ENCODE measurements around the gene ACSM3.

The ACSM3 gene

DNA sequence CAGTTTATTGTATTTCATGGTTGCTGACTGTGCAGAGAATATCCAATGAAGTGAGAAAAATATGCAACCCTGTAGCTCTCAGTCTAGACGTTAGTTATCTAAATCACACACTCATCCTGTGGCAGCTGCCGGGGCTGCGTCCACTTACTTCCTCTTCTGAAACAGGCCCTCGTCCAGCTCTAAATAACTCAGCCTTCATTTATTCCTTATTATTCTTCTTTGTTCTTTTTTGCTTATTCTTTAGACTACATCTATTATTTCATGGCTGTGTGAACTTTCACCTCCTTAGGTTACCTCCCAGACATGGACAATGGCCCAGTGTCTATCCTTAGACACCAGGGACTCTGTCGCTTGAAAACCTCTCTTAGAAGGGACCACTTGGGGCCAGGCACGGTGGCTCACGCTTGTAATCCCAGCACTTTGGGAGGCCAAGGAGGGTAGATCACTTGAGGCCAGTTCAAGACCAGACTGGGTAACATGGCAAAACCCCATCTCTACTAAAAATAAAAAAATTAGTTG, 18.8 kb upstream of the ACSM3 start:
- no peak overlapping the region for H3K9ac ChIP-seq (ENCODE audit: low read length)
- no peaks in the 10 kb centered on the region for H4K20me1 ChIP-seq (ENCODE audit: insufficient read depth, low read length)
- H3F3A ChIP-seq (ENCODE audit: insufficient read depth, low read length) = peaks cover 7% of the 10 kb centered on the region; the same call in 1 of the 2 replicates
- H3K4me2 ChIP-seq (ENCODE audit: low read depth, low read length) = no peak overlapping the region
- H3K4me3 ChIP-seq (ENCODE audit: low read length) = no peak overlapping the region
- peaks cover 12% of the 10 kb centered on the region for H3K79me2 ChIP-seq (ENCODE audit: low read length)
- H3K9me3 ChIP-seq (replicated peaks; ENCODE audit: insufficient read depth, low read length) = no peaks in the 10 kb centered on the region
- no peaks in the 10 kb centered on the region for H3K27me3 ChIP-seq (replicated peaks; ENCODE audit: insufficient read depth, low read length)
- H3K4me1 ChIP-seq (ENCODE audit: low read length) = peaks cover 2% of the 10 kb centered on the region; the same call in 1 of the 2 replicates
- no peaks in the 10 kb centered on the region for H3K9me2 ChIP-seq (replicated peaks; ENCODE audit: insufficient read depth, low read length)
- H2AFZ ChIP-seq (ENCODE audit: low read length) = no peak overlapping the region
- TF ChIP-seq, protein P1, sequence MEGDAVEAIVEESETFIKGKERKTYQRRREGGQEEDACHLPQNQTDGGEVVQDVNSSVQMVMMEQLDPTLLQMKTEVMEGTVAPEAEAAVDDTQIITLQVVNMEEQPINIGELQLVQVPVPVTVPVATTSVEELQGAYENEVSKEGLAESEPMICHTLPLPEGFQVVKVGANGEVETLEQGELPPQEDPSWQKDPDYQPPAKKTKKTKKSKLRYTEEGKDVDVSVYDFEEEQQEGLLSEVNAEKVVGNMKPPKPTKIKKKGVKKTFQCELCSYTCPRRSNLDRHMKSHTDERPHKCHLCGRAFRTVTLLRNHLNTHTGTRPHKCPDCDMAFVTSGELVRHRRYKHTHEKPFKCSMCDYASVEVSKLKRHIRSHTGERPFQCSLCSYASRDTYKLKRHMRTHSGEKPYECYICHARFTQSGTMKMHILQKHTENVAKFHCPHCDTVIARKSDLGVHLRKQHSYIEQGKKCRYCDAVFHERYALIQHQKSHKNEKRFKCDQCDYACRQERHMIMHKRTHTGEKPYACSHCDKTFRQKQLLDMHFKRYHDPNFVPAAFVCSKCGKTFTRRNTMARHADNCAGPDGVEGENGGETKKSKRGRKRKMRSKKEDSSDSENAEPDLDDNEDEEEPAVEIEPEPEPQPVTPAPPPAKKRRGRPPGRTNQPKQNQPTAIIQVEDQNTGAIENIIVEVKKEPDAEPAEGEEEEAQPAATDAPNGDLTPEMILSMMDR (IDR thresholded peaks at IDR 0.05; ENCODE audit: low read length) = no peak
- TF ChIP-seq EZH2 (optimal IDR thresholded peaks at IDR 0.05; ENCODE audit: low read depth, low read length) (no peak), EZH2phosphoT487 (IDR thresholded peaks at IDR 0.05; ENCODE audit: low read length) (no peak)
- no peaks in the 10 kb centered on the region for H3K36me3 ChIP-seq (replicated peaks; ENCODE audit: insufficient read depth, low read length)
- no peak overlapping the region for H3K27ac ChIP-seq (ENCODE audit: low read length)
- no peak for DNase-seq

DNA sequence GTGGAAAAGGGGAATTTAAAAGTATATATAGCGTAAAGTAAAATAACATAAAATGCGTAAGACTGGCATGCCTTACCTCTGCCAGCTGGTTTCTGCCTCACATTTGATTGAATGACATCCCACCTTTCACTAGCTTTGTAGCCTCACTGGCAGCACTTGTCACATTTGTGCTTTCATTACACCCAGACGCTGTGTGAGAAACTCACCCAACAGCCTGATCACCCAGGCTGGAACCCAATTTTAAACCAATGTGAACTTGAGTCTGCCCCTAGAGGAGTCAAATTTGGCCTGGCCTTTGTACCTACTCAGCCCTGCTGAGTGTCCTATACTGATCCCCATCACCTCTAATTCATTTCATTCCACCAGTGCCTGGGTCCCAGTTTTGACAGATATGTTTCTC, 17.4 kb upstream of the ACSM3 start:
- Histone ChIP-seq H3K27ac (ENCODE audit: low read length) (no peak overlapping the region), H3K9me2 (replicated peaks; ENCODE audit: insufficient read depth, low read length) (no peaks in the 10 kb centered on the region), H3K9ac (ENCODE audit: low read length) (no peak overlapping the region), H3K27me3 (replicated peaks; ENCODE audit: insufficient read depth, low read length) (no peaks in the 10 kb centered on the region), H3K9me3 (replicated peaks; ENCODE audit: insufficient read depth, low read length) (no peaks in the 10 kb centered on the region), H3K4me3 (ENCODE audit: low read length) (no peak overlapping the region), H3K36me3 (replicated peaks; ENCODE audit: insufficient read depth, low read length) (no peaks in the 10 kb centered on the region), H3K4me2 (ENCODE audit: low read depth, low read length) (no peak overlapping the region), H3K4me1 (ENCODE audit: low read length) (no peaks in the 10 kb centered on the region), H3F3A (ENCODE audit: insufficient read depth, low read length) (no peaks in the 10 kb centered on the region), H4K20me1 (ENCODE audit: insufficient read depth, low read length) (no peaks in the 10 kb centered on the region), H2AFZ (ENCODE audit: low read length) (no peak overlapping the region), H3K79me2 (ENCODE audit: low read length) (no peaks in the 10 kb centered on the region)
- no peak for DNase-seq
- TF ChIP-seq, protein P1 (IDR thresholded peaks at IDR 0.05; ENCODE audit: low read length) = no peak
- no peak for TF ChIP-seq EZH2phosphoT487 (IDR thresholded peaks at IDR 0.05; ENCODE audit: low read length)
- no peak for TF ChIP-seq EZH2 (optimal IDR thresholded peaks at IDR 0.05; ENCODE audit: low read depth, low read length)

DNA sequence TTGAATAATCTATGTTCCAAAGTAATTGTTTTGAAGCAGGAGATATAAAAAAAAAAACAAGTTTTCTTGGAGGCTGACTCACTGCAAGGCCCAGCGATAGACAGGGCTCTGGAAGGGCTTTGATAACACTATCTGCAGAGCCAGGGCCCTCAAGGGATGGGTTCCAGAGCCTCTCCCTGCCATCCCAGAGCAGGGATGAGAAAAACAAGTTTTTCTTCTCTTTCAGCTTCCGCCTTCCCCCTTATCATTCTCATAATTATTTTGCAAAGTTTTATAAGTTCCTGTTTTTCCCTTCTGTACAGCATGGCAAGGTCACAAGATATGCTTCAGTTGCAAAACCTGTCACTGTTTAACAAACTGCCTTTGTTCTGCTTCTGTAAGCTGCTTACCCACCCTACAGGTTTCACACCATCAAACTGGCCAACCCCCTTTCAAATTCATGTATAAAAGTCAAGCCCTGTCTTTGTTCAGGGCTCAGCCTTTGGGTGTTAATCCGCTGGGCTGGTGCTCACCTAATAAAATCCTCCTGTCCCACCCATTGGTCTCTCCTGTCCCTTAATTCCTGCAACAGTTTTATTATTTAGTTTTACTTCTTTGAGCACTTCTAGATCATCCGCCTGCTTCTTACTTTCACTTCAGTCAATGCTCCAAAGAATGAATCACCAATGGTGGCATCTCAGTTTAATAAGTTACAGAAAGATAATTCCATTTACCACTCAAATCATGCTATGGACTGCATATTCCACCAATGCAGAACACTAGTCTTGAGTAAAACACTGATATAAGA, 16.6 kb upstream of the ACSM3 start:
- Histone ChIP-seq H3K9me3 (replicated peaks; ENCODE audit: insufficient read depth, low read length) (no peaks in the 10 kb centered on the region), H3K27ac (ENCODE audit: low read length) (no peak overlapping the region), H3K9me2 (replicated peaks; ENCODE audit: insufficient read depth, low read length) (no peaks in the 10 kb centered on the region), H3K27me3 (replicated peaks; ENCODE audit: insufficient read depth, low read length) (no peaks in the 10 kb centered on the region), H4K20me1 (ENCODE audit: insufficient read depth, low read length) (no peaks in the 10 kb centered on the region), H2AFZ (ENCODE audit: low read length) (no peak overlapping the region), H3K4me1 (ENCODE audit: low read length) (no peaks in the 10 kb centered on the region), H3K9ac (ENCODE audit: low read length) (no peak overlapping the region), H3K4me2 (ENCODE audit: low read depth, low read length) (no peak overlapping the region), H3K36me3 (replicated peaks; ENCODE audit: insufficient read depth, low read length) (no peaks in the 10 kb centered on the region), H3F3A (ENCODE audit: insufficient read depth, low read length) (no peaks in the 10 kb centered on the region), H3K4me3 (ENCODE audit: low read length) (no peak overlapping the region), H3K79me2 (ENCODE audit: low read length) (no peaks in the 10 kb centered on the region)
- TF ChIP-seq, protein P1 (IDR thresholded peaks at IDR 0.05; ENCODE audit: low read length) = no peak
- TF ChIP-seq EZH2 (optimal IDR thresholded peaks at IDR 0.05; ENCODE audit: low read depth, low read length) (no peak), EZH2phosphoT487 (IDR thresholded peaks at IDR 0.05; ENCODE audit: low read length) (no peak)
- no peak for DNase-seq
